HEK293T (cell line): Measurements from ENCODE around the gene VPS41.

Experiments
- CTCF ChIA-PET: fragments of 350-600 bp; formaldehyde crosslinking; extraction: SDS; loops from one replicate; lab custom pipeline; 2021; ENCODE audit warnings: antibody characterized with exemption, inconsistent platforms; lab: Yijun Ruan, JAX
- POLR2A ChIA-PET: fragments of 350-600 bp; formaldehyde crosslinking; extraction: SDS; loops from one replicate; lab custom pipeline; 2020; ENCODE audit warnings: antibody characterized with exemption, inconsistent platforms; lab: Yijun Ruan, JAX
- DNase-seq: peaks from one replicate; pipeline ENCODE4 v3.0.0; 2012; ENCODE audit warnings: mixed read lengths; ENCODE audit errors: extremely low spot score
- ARNT ChIP-seq: fragments of 450-650 bp; IDR thresholded peaks from 2 replicates; pipeline ENCODE4 v1.6.1; 2017; ENCODE audit warnings: mild to moderate bottlenecking
- BHLHE40 ChIP-seq: fragments of 450-650 bp; IDR thresholded peaks from 2 replicates; pipeline ENCODE4 v1.6.1; 2016; ENCODE audit warnings: mild to moderate bottlenecking, moderate library complexity, borderline replicate concordance
- CTBP1 ChIP-seq: fragments of 450-650 bp; IDR thresholded peaks from 2 replicates; pipeline ENCODE4 v1.6.1; 2016; ENCODE audit warnings: borderline replicate concordance
- ELF4 ChIP-seq: fragments of 450-650 bp; IDR thresholded peaks from 2 replicates; pipeline ENCODE4 v1.6.1; 2017; ENCODE audit warnings: antibody characterized with exemption
- FOXA1 ChIP-seq: fragments of 450-650 bp; IDR thresholded peaks from 2 replicates; pipeline ENCODE4 v1.6.1; 2016; ENCODE audit warnings: mild to moderate bottlenecking
- FOXK2 ChIP-seq: fragments of 450-650 bp; IDR thresholded peaks from 2 replicates; pipeline ENCODE4 v1.6.1; 2016; ENCODE audit warnings: mild to moderate bottlenecking
- FOXM1 ChIP-seq: fragments of 450-650 bp; IDR thresholded peaks from 2 replicates; pipeline ENCODE4 v1.6.1; 2017; ENCODE audit warnings: mild to moderate bottlenecking, borderline replicate concordance
- HDGF ChIP-seq: fragments of 450-650 bp; IDR thresholded peaks from 2 replicates; pipeline ENCODE4 v1.6.1; 2017; ENCODE audit warnings: antibody characterized with exemption, borderline replicate concordance
- L3MBTL2 ChIP-seq: fragments of 450-650 bp; conservative IDR thresholded peaks from 2 replicates; pipeline ENCODE4 v1.6.1; 2016; ENCODE audit warnings: mild to moderate bottlenecking
- LEF1 ChIP-seq: fragments of 450-650 bp; IDR thresholded peaks from 2 replicates; pipeline ENCODE4 v1.6.1; 2017; ENCODE audit warnings: mild to moderate bottlenecking, borderline replicate concordance
- NFRKB ChIP-seq: fragments of 450-650 bp; IDR thresholded peaks from 2 replicates; pipeline ENCODE4 v1.6.1; 2016; ENCODE audit warnings: mild to moderate bottlenecking, moderate library complexity
- SP1 ChIP-seq: fragments of 450-650 bp; IDR thresholded peaks from 2 replicates; pipeline ENCODE4 v1.6.1; 2017
- SUZ12 ChIP-seq: fragments of 450-650 bp; IDR thresholded peaks from 2 replicates; pipeline ENCODE4 v1.6.1; 2016; ENCODE audit warnings: mild to moderate bottlenecking
- TARDBP ChIP-seq: fragments of 450-650 bp; IDR thresholded peaks from 2 replicates; pipeline ENCODE4 v1.6.1; 2016
- ZNF384 ChIP-seq: fragments of 450-650 bp; IDR thresholded peaks from 2 replicates; pipeline ENCODE4 v1.6.1; 2016
- TF ChIP-seq, protein P1 (sequence below): fragments of 450-650 bp; IDR thresholded peaks from 2 replicates; pipeline ENCODE4 v1.6.1; 2016

The VPS41 gene

DNA sequence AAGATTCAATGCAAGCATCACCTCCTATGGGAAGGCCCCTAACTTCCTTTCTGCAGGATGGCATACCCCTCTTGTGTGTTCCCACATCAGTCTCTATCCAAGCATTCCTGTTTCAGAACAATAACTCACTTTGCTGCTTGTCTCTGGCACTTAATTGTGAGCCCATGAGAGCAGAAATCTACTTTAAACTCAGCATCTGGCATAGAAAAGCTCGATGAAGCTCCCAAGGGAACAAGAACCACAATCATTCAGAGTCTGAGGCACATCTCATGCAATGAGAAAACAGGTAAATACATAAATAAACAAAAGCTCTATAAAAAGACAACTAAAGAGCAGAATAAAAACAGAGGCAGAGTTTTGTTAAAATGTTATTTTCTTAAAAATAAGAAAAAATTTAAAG is 66.2 kb downstream of the VPS41 start:
- ChIA-PET POLR2A (no interaction called here), CTCF (no interaction called here)
- no peak for DNase-seq
- TF ChIP-seq HDGF (no peak), FOXK2 (no peak), L3MBTL2 (no peak), CTBP1 (no peak)
- TF ChIP-seq, protein P1, sequence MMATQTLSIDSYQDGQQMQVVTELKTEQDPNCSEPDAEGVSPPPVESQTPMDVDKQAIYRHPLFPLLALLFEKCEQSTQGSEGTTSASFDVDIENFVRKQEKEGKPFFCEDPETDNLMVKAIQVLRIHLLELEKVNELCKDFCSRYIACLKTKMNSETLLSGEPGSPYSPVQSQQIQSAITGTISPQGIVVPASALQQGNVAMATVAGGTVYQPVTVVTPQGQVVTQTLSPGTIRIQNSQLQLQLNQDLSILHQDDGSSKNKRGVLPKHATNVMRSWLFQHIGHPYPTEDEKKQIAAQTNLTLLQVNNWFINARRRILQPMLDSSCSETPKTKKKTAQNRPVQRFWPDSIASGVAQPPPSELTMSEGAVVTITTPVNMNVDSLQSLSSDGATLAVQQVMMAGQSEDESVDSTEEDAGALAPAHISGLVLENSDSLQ, result no peak

DNA sequence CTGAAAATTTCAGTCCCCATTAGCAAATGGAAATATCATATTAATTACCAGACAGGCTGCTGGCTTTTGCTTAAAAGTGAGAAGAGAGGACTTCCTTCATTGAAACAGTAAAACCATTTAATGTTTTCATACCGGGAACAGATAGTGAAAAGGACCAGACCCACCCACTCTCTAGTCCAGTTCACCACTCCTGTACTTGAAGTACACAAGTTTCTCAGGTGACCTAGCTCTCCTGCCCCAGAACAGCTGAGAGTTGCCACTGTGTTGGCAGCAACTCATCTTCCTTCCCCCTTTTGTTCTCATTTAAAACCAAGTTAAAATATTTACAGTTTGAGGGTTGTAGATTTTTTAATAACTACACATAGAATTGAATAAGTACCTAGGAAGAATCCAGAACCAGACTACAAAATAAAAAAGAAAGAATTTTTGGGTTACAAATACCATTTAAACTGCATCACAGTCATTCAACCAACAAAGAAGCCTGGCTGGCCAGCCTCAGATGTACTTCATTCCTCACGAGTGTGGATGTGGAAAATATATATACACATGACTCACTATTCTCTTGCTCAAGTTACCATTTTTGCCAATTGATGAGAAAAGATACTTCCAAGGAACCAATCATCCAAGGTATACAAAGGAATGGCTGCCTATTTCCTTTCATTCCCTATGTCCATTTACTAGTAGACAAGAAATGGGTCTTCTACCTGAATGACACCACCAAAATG is 68.1 kb downstream of the VPS41 start:
- no peak for DNase-seq
- no peak for TF ChIP-seq FOXM1
- no peak for TF ChIP-seq L3MBTL2
- TF ChIP-seq FOXK2, result no peak
- no peak for TF ChIP-seq ZNF384
- TF ChIP-seq CTBP1, result no peak
- TF ChIP-seq LEF1, result no peak
- TF ChIP-seq, protein P1, result no peak
- TF ChIP-seq HDGF, result no peak
- no peak for TF ChIP-seq NFRKB
- TF ChIP-seq FOXA1, result no peak
- TF ChIP-seq ELF4, result no peak
- TF ChIP-seq TARDBP, result no peak
- no peak for TF ChIP-seq SUZ12
- no peak for TF ChIP-seq BHLHE40
- ChIA-PET CTCF (no interaction called here), POLR2A (no interaction called here)

DNA sequence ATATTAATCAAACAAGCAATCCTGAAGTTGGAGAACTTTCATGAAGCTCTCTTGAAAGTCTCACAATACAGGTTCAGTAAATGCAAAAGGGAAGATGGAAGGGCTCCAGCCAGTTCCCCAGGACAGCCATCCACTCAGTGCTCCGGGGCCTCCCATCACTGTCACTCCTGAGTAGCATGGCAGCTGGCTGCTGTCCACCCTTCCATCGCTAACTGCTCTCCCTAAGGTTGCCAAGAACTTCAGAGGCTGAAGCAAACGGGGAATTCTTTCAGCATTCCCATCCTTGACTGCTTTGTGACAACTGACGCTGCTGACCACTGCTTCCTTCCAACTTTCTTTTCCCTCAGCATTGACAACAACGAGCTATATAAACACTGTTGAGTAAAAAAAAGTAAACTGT is 69.1 kb downstream of the VPS41 start:
- no peak for DNase-seq
- ChIA-PET POLR2A (no interaction called here), CTCF (no interaction called here)
- TF ChIP-seq ZNF384 (no peak), HDGF (no peak), L3MBTL2 (no peak), NFRKB (no peak), ARNT (no peak), BHLHE40 (no peak), FOXK2 (no peak), SUZ12 (no peak), FOXA1 (no peak), LEF1 (no peak), ELF4 (no peak), TARDBP (no peak), FOXM1 (no peak), CTBP1 (no peak)
- TF ChIP-seq, protein P1, result no peak

DNA sequence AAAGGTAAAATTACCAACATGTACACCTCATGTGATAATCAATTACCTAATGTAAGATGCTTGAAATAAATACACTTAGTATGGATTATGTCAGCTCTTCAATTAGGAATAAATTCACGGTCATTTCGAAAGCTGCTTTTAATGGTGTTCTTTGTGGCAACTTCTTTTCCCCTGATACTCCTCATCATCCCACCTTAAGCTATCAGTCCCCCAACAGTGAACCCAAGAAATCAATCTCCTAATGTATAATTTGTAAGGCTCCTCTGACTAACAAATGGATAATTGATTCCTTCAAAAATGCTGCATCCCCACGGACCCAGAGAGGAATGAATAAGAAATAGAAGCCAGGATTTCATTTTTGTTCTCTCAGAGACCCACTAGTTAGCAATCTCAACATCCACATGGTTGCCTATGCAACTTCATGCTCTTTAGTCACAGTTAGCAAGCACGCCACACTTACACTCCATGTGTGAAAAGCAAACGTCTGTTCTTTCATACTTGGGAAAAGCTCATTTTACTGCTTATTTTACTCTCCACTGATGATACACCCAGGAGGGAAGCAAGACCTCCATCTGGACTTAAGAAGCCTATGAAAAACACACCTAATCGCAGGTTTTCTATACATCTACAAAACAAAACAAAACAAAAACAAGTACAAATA is 70.1 kb downstream of the VPS41 start:
- DNase-seq, result no peak
- ChIA-PET POLR2A (no interaction called here), CTCF (no interaction called here)
- TF ChIP-seq FOXM1, result no peak
- no peak for TF ChIP-seq BHLHE40
- TF ChIP-seq LEF1, result no peak
- TF ChIP-seq TARDBP, result no peak
- TF ChIP-seq SUZ12, result no peak
- no peak for TF ChIP-seq FOXK2
- no peak for TF ChIP-seq SP1
- TF ChIP-seq L3MBTL2, result no peak
- no peak for TF ChIP-seq FOXA1
- TF ChIP-seq ELF4, result no peak
- TF ChIP-seq HDGF, result no peak
- TF ChIP-seq, protein P1, result no peak

DNA sequence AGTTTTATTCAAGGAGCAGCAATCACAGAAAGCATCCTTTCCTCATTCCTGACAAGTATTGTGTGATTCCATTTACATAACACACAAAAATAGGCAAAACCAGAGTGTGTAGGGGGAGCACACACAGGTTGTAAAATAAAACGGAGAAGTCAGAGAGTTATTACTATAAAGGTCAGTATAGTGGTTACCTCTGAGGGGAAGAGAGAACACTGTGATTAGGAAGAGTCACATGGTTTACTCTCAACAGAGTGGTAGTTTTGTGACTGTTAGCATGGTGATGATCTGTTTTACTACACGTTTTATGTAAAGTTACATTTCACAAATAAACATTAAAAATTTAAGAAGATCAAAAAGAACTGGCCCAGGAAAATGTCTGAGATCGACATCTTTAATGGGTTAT is 74.6 kb downstream of the VPS41 start:
- POLR2A ChIA-PET, result no interaction called here
- TF ChIP-seq FOXM1 (no peak), L3MBTL2 (no peak), FOXA1 (no peak), HDGF (no peak), ARNT (no peak), ELF4 (no peak), SUZ12 (no peak), LEF1 (no peak), ZNF384 (no peak), NFRKB (no peak), BHLHE40 (no peak), SP1 (no peak)
- DNase-seq, result no peak
- CTCF ChIA-PET, result no interaction called here
